ENCODE data around the gene CCDC12.

GRCh38 chr3:47007001-47007400 lies 30.5 kb upstream of the CCDC12 start:
- TF ChIP-seq CTCF (IDR thresholded peaks at IDR 0.05) (no peak), EZH2 (IDR thresholded peaks at IDR 0.05; ENCODE audit: borderline replicate concordance, insufficient read depth, low read depth, low read length, poor library complexity, severe bottlenecking) (no peak)

Data from B cell (primary cell).